ACHN (cell line): Measurements from ENCODE around the gene GTF2A2.
"Not testable (repeated sequence)": the region's sequence is repeated elsewhere in the genome, so short reads cannot be mapped to it uniquely, and the experiment has no call there.

Experiments used
- DNase-seq: peaks from one replicate; pipeline ENCODE4 v3.0.0-alpha.2; 2015
- in situ Hi-C: cut with HindIII; loops from 2 replicates; pipeline ENCODE4 v1.10.0; 2017; ENCODE audit warnings: low sequenced_read_pairs, low pct_ligation_motif_present, low pct_unique_long_range_greater_than_20kb

GTF2A2 gene, protein sequence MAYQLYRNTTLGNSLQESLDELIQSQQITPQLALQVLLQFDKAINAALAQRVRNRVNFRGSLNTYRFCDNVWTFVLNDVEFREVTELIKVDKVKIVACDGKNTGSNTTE

GRCh38 chr15:59656897-59657634, at the start of gene GTF2A2:
Gene GTF2A2 (minus strand): TSS chr15:59657515. CDS start chr15:59652277, 5,238 bp downstream.
- in situ Hi-C loops: no loop called here
- peak; percentile 94 for DNase-seq

GRCh38 chr15:59703979-59704796, 46.9 kb upstream of the GTF2A2 start:
- DNase-seq: no peak
- in situ Hi-C loops: no loop called here

DNA sequence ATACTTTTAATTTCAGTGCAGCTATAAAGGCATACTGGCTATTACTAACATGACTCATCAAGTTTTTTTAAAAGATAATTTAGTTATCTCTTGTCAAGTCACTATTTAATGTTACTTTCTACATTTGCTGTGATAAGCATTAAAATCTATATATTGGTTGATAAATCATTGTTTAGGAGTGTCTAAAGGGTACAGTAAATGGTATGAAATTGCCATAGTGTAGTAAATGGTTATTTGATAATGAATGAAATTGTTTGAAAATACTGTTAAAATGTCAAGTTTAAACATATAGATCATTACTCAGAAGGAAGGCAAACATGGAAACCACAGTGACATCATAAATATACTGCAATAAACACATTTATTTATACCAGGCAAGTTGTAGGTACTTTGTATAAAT, 45.0 kb upstream of the GTF2A2 start:
- in situ Hi-C loops: no loop called here
- no peak for DNase-seq

- in situ Hi-C loops: no loop called here
- no peak for DNase-seq
These were observed 44.6 kb upstream of the GTF2A2 start for GRCh38 chr15:59701880-59702279.

- no peak for DNase-seq
- in situ Hi-C loops: no loop called here
These were observed 42.6 kb upstream of the GTF2A2 start for GRCh38 chr15:59699810-59700431.

- DNase-seq, in situ Hi-C loops: not testable (repeated sequence)
These were observed 40.8 kb upstream of the GTF2A2 start for GRCh38 chr15:59698065-59698464.

GRCh38 chr15:59696332-59696731, 39.0 kb upstream of the GTF2A2 start:
- no peak for DNase-seq
- in situ Hi-C loops: no loop called here

DNA sequence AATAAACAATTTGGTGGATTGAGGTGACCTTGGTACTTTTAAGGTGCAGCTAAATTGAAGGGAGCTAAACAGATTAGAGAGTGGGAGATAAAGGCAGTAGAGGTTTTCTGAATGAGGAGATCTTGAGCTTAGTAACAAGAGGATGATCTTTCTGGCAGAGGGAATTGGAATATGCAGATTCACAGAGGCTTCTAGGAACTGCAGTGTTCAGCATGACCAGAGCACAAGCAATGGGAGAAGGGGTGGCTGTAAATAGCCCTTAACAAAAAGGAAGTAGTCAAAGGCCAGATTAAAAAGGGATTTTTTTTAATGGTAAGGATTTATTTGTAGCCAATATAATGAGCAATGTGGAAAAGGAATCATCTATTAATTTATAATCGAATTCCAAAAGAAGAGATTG, 37.5 kb upstream of the GTF2A2 start:
- in situ Hi-C loops: no loop called here

DNA sequence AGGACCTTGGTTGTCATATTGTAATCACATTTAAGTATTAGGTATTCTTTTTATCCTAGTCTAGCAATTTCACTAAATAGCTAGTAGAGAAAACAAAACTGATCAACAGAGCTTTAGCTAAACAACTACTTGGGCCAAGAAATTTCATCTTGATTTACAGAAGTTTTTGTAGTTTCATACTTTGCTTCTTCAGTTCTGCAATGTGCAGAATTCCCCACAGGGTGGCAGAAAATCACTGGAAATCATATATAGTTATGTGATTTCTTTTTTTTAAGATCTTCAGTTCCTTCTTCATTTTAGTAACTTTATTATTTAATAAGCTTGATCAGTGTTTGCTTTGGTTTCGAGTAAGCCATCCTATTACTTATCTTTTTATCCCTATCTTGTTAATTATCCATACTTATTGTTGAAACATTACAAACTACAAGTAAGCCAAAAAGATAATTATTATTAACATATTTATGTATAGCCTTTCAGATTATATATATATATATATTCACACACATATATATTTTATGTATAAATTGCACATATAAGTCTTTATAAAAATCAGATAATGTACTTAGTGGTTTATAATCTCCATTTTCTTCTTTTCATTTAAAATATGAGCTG, 34.0 kb upstream of the GTF2A2 start:
- in situ Hi-C loops: no loop called here
- DNase-seq: peak; percentile 59

More for the DNA sequence above, 37.5 kb upstream of the GTF2A2 start:
- no peak for DNase-seq

DNA sequence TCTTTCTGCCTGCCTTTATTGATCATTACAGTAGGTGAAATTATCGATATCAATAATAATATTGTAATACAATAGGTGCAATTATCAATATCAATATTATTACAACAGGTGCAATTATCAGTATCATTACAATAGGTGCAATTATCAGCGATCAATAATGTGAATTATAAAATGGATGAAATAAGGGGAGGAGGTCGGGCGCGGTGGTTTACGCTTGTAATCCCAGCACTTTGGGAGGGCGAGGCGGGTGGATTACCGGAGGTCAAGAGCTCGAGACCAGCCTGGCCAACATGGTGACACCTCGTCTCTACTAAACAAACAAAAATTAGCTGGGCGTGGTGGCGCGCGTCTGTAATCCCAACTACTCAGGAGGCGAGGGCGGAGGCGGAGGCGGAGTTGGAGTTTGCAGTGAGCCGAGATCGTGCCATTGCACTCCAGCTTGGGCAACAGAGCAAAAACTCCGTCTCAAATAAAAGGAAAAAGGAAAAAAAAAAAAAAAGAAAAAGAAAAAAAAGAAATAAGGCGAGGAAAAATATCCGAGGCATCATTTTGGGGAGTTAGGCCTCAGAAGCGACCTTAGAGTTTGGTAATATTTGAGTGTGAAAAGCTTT, 32.4 kb upstream of the GTF2A2 start:
- peak; percentile 78 for DNase-seq

DNA sequence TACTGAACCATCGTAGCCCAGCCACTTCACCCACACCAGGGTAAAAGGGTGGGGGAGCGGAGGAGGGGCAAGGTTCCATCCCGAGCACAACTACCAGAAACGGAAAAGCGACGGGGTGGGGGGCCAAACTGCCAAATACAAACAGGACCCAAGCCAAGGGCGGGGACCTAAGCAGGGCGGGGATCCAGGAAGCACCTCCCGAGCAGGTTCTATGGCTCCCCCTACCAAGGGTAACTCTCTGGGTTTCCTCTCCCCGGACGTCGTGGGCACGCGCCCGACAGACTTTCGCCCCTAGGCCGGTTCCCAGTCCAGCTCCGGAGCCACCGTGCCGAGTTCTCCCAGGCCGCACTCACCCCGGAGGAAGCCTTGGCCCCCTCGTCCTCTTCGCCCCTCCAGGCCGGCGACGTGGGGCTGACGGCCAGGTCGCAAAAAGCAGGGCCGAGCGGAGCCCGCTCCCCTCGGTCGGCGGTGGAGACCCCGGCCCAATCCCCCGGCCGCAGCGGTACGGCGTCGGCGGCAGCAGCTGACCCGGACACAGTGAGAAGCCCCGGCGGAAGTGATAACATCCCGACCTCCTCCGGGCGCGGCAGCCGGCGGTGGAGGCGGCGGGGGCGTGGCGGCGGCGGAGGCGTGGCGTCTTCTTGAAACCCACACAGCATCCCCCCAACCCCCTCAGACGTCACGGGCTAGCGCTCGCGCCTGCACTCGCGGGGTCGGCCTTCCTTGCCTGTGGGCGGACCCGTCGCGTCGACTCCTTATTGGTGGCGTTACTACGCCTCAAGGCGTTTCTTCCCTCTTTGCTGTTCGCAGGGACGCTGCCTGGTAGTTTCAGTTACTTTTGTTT, 31.7 kb upstream of the GTF2A2 start, which contains the start of gene BNIP2:
TSS of gene BNIP2 (minus strand) at position 539 of the 844 bp plus-strand sequence. CDS start 6,863 bp downstream, outside the sequence.
- DNase-seq: peak; percentile 97
- in situ Hi-C loops: no loop called here

More for the DNA sequence above, 32.4 kb upstream of the GTF2A2 start:
- in situ Hi-C loops: no loop called here

DNA sequence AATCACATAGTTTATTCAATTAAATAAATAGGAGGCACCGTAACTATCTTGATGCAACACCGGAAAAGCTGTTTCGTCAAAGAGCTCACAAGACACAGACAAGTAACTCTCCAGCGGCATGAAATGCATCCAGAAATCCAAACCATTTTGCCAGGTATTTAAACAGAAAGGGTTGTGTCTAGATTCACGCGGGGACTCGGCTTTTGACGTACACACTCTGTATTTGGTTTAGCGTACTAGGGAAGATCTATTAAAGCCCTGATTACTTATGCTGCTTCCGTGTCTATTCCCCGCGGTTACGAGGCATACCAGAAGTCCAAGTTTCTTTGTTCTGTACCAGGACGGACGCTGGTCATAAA, 31.1 kb upstream of the GTF2A2 start:
- peak; percentile 59 for DNase-seq
- in situ Hi-C loops: no loop called here

- peak; percentile 27 for DNase-seq
- in situ Hi-C loops: no loop called here
These were observed 30.5 kb upstream of the GTF2A2 start for GRCh38 chr15:59687836-59688235.

DNA sequence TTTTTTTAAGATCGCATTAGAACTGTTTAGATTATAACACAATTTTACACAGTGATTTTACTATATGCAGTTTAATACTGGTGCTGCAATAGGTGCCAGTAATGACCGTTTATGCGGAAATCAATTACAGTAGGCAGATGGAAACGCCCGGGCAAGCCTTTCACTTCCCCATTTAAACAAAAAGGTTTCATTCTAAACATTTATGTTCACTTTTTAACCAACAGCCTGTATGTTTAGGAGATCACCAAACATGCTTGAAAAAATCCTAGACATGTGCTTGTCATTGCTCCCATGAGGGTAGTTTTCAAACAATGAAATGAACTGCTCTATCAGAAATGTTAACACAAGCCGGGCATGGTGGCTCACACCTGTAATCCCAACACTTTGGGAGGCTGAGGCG, 29.1 kb upstream of the GTF2A2 start:
- no peak for DNase-seq
- in situ Hi-C loops: no loop called here

DNA sequence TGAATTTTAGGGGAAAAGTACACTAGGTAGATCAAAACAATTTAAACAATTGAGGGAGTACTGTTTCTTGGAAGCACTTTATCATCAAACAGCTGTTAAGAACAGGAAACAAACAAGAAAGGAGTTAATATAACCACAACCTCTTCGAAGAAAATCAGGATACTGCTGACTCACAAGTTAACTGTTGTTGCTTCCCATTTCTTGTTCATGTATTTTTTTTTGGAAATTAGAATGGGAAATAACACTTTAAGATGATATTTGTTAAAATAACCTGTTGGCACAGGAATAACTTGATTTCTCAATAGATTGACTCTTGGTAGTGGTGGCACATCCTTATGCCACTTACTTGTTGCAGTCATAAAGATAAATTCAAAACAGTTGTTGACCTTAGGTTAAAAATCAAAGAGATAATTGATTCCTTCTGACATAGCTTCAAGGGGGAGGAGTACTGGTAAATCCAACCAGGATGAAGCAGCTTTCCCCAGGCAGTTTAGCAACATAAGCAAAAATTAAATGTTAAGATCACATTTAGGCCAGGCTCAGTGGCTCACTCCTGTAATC, 28.5 kb upstream of the GTF2A2 start:
- DNase-seq: no peak
- in situ Hi-C loops: no loop called here

DNA sequence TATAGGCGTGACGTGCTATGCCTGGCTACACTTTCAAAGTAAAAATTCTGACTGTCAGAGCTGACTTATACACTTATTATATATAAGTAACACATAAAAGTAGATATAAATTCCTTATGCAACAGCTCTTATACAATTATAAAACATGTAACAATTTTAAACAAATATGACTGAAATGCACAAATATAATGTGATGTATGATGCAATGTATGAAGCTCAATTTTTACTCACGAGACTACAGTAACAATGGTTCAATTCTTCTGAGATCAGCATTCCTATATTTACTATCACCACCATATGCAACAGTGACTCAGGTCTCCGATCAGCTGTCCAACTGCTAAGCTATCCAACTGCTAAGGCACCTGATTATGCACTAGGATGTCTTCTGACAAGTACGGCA, 23.6 kb upstream of the GTF2A2 start:
- in situ Hi-C loops: no loop called here
- DNase-seq: no peak

GRCh38 chr15:59680346-59680745, 23.0 kb upstream of the GTF2A2 start:
- in situ Hi-C loops: no loop called here
- no peak for DNase-seq
